Activated T-cell treated with anti-CD3 and anti-CD28 coated beads for 4 hours (primary cell): ENCODE measurements around the gene KLRC3.
"Not testable (repeated sequence)": the region's sequence is repeated elsewhere in the genome, so short reads cannot be mapped to it uniquely, and the experiment has no call there.

ENCODE experiments used
- DNase-seq: peaks from one replicate; pipeline ENCODE4 v3.0.0-alpha.2; 2020

The KLRC3 gene

GRCh38 chr12:10368206-10369171 is 51.9 kb downstream of the KLRC3 start:
- no peak for DNase-seq

GRCh38 chr12:10367714-10368113 is 52.7 kb downstream of the KLRC3 start:
- not testable (repeated sequence) for DNase-seq

DNA sequence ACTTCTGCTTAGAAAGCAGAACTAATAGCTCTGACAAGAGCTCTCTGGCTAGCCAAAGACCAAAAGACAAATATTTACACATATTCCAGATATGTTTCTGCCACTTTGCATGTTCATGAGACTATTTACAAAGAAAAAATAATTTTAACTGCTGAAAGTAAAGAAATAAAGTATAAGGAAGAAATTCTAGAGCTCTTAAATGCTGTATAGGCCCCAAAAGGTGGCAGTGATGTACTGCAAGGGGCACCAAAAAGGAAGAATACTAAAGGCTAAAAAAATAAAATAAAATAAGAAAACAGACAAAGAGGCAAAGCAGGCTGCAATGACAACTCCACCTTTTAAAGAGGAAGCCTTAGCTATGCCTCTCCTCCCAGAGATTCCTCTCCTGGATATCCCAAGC is 53.5 kb downstream of the KLRC3 start:
- DNase-seq, result no peak

GRCh38 chr12:10365696-10366405 is 54.5 kb downstream of the KLRC3 start:
- DNase-seq, result no peak

DNA sequence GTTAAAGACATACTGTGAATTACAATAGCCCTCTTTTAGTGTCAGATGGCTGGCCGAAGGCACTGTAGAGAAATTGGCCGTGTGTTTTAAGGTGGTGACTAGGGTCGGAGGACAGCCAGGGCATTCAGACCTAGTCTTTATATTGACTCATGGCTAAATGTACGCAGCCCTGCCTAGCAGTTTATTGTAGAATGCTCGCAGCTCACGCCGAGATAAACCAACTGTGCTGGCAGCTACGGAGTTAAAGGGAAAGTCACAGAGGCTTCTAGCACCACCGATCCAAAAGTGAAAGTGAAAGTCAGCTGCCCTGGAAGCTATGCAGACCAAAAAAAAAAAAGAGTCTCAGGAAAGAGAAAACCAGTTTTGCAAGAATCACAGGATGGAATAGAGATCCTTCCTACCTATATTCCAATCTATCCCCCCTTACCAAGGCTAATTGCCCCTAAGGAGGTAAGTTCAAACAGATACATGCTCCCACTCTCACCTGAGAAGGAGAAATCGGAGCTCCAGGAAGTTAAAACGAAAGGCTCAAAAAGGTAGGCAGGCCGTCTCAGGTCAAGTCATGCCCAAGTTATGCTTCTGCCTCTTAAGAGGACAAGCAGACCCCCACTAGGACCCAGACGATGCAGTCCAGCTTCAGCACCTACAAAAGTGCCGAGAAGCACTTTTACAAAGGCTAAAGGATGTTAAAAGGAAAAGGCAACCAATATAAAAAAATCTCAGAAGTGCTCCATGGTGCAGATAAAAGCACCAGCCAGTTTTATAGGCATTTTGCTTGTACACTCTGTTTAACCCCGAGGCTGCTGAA is 55.4 kb downstream of the KLRC3 start:
- peak; percentile 57 for DNase-seq

DNA sequence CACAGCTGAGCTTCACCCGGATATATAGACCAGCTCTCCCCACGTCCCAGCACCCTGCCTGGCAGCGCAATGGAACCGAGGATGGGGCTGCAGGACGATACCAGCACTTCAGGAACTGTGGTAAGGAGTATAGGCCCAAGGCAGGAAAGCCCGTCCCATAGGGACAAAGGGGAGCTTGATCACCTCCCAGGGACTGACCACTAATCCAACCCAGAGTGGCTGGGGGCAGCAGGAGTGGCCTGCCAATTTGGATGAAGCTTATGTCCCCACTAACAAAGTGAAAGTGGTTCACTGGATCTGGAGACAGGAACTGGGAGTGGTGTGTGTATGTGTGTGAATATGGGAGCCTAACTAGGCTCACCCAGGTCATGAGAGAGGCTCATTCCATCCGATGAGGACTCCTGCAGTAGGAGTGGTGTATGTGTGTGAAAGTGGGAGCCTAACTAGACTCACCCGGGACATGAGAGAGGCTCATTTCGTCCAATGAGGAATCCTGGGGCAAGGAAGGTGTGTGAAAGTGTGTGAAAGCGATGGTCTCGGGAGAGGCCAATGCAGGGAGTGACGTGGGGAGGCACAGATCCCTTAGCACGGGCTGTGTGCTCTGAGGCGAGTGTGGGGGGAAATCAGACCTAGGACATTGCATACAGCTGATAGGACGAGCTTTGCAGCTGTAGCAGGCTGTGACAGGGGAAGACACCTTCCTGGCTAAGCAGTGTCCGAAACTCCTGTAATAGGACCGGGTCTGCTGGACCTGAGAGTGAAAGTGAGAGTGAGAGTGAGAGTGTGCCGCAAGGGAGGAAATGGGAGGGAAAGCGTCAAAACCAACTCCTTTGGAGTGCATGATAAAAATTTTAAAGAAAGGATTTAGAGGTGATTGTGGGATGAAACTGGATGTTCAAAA is 56.2 kb downstream of the KLRC3 start:
- no peak for DNase-seq

GRCh38 chr12:10363658-10363913 is 56.8 kb downstream of the KLRC3 start:
- DNase-seq, result no peak

DNA sequence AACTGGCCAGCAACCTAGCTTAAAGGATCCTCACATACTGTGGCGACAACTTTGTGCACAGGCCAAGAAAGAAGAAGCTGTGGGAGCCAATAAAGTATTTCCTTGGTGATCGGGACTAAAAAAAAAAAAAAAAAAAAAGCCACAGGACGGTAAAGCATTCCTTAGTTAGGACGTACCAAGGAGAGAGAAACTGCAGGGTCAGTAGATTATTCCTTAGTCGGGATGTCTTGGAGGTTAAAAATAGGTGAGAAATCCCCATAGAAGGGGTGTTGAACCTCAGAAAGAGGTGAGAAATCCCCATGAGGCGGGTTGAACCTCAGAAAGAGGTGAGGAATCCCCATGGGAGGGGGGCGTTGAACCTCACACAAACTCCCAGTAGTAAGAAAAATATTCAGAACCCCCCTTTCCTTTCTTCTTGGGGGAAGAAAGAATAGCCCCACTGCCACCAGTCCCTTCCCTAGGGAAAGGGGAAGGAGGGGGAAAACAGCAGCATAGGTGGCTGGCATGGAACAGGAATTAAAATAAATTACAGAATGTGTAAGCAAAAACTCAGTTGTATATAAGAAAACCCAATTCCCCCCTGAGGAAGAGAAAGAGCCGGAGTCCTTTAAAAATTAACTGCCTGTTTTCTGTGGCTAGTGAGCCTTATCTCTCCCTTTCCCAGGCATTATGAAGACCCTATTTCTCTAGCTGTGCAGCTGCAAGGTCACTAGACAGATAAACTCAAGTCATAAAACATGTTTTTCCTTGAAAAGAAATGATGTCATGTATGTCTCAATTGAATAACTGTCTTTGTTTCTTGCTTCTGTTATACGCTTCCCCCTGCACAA is 57.4 kb downstream of the KLRC3 start:
- DNase-seq, result no peak

DNA sequence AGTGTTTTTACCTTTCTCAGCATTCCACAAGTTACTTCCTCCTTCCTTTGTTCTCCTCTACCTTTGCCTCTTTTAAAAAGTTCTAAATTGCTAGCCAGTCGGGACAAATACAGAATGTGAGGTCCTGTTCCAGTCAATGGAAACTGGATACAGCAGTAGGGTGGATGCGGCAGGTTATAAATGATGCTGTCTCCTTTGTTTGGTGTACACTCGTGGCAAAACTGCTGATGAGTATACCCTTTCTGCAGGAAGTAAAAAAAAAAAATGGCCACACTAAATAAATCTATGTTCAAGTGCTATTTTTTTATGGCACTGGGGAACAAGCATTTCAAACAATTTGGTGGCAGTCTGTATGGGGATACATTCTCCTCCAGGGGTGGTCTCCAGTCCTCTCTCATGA is 58.1 kb downstream of the KLRC3 start:
- no peak for DNase-seq
